Measurements from ENCODE around the gene SERTAD3. TPM values are rescaled to one million over a fixed set of nuclear protein-coding genes. Genes with fewer than 3 reads are reported as not detected.
"Not testable (repeated sequence)": the region's sequence is repeated elsewhere in the genome, so short reads cannot be mapped to it uniquely, and the experiment has no call there.

SERTAD3 gene
- total and polyA plus RNA-seq, 4 donors, result 28.9 to 37.5 (median 33.8) TPM

DNA sequence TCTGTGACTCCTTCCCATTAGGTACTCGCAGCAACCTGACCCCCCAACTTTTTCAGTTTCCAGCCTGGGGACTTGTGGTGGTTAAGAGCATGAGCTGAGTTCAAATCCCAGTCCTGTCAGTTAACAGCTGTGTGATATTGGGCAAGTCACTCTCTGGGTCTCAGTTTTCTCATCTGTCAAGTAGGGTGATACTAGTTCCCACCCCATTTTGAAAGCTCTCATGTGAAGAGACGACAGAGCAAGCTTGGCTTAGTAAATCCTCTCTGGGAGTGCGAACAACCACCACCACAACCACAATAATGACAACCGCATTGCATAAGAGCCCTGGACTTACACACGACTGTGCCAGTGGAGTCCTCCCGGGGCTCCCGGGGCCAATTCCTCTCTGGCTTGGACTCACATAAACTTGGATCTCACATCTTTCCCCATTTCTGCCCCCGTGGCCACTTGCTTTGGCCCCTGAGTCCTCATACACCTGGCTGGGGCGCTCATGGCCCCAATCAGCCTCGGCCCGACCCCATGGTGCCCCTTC lies 21.0 kb upstream of the SERTAD3 start:
- Histone ChIP-seq H3K27ac (ENCODE audit: low read depth in 1 of 2, low read length in 1 of 2) (peak overlapping the region; percentile 82 to 91), H3K27me3 (ENCODE audit: control insufficient read depth in 3 of 3, insufficient read depth in 3 of 3, low read length in 2 of 3) (peaks cover 4 to 19% (median 12%) of the 10 kb centered on the region in 3 donors), H3K9me3 (ENCODE audit: control insufficient read depth in 4 of 4, insufficient read depth in 3 of 4, low read length in 3 of 4) (no peaks in the 10 kb centered on the region), H3K4me1 (ENCODE audit: control insufficient read depth in 5 of 5, insufficient read depth in 5 of 5, low read length in 5 of 5) (peaks cover 5 to 19% (median 14%) of the 10 kb centered on the region in 5 donors), H3K4me3 (peak overlapping the region; percentile 69), H3K9ac (ENCODE audit: insufficient read depth in 1 of 2, low read length in 2 of 2) (peak overlapping the region in 1 of 2 donors; percentile 43), H3K36me3 (ENCODE audit: control insufficient read depth in 4 of 4, insufficient read depth in 4 of 4, low read length in 4 of 4) (no peaks in the 10 kb centered on the region)
- DNase-seq, result peak in 2 of 3 donors; percentile 18 to 60
- TF ChIP-seq, protein P1, sequence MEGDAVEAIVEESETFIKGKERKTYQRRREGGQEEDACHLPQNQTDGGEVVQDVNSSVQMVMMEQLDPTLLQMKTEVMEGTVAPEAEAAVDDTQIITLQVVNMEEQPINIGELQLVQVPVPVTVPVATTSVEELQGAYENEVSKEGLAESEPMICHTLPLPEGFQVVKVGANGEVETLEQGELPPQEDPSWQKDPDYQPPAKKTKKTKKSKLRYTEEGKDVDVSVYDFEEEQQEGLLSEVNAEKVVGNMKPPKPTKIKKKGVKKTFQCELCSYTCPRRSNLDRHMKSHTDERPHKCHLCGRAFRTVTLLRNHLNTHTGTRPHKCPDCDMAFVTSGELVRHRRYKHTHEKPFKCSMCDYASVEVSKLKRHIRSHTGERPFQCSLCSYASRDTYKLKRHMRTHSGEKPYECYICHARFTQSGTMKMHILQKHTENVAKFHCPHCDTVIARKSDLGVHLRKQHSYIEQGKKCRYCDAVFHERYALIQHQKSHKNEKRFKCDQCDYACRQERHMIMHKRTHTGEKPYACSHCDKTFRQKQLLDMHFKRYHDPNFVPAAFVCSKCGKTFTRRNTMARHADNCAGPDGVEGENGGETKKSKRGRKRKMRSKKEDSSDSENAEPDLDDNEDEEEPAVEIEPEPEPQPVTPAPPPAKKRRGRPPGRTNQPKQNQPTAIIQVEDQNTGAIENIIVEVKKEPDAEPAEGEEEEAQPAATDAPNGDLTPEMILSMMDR (IDR thresholded peaks at IDR 0.05; ENCODE audit: control extremely low read depth, extremely low read depth), result no peak
- 9 to 14% methylated on average over 11 of the region's 11 CpGs for WGBS, 2 donors
- peak; percentile 5 for ATAC-seq (ENCODE audit: insufficient read depth, low FRiP score)

DNA sequence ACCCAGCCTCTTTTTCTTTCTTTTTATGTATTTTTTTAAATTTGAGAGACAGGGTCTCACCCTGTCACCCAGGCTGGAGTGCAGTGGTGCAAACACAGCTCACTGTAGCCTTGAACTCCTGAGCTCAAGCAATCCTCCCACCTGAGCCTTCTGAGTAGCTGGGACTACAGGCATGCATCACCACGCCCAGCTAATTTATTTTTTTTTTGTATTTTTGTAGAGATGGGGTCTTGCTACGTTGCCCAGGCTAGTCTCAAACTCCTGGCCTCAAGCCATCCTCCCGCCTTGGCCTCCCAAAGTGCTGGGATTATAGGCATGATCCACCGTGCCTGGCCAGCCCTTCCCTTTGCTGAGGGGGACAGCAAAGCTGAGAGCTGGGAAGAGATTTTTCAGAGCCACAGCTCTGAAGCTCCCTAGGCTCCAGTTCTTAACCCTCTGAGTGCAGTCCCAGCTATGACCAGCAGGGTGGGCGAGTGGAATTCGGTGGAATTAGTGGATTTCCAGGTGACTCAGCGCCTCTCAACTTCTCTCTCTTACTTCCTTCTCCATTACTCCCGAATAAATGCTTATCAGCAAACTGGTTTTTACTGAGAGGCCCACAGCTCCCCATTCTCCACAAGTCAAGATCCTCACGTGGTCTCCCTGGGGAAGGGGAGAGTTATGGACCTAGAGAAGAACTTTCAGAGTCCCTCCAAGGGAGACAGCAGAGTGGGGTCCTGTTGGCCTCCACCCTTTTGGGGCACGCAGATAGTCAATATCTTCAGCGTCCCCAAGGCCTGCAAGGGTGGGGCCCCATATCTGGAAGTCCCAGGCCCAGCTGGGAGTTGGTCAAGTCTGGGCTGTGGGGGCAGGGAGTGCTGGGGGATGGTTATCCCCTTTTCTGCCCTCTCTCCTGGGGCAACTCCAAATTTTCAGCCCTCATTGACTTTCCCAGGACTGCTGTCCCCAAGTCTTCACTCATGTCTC lies 20.2 kb upstream of the SERTAD3 start:
- peak; percentile 86 to 87 (median 87) for DNase-seq
- peak; percentile 9 for ATAC-seq (ENCODE audit: insufficient read depth, low FRiP score)
- peak overlapping the region in 1 of 2 donors; percentile 43 for H3K9ac ChIP-seq (ENCODE audit: insufficient read depth in 1 of 2, low read length in 2 of 2)
- H3K27me3 ChIP-seq (ENCODE audit: control insufficient read depth in 3 of 3, insufficient read depth in 3 of 3, low read length in 2 of 3), result peaks cover 4 to 19% (median 12%) of the 10 kb centered on the region in 3 donors
- WGBS, 2 donors, result 21 to 22% methylated on average over 11 of the region's 11 CpGs
- H3K4me3 ChIP-seq, result peak overlapping the region; percentile 69
- H3K27ac ChIP-seq (ENCODE audit: low read depth in 1 of 2, low read length in 1 of 2), result peak overlapping the region; percentile 82 to 91
- TF ChIP-seq, protein P1 (IDR thresholded peaks at IDR 0.05; ENCODE audit: control extremely low read depth, extremely low read depth), result peak; percentile 70
- H3K36me3 ChIP-seq (ENCODE audit: control insufficient read depth in 4 of 4, insufficient read depth in 4 of 4, low read length in 4 of 4), result no peaks in the 10 kb centered on the region
- peaks cover 5 to 19% (median 14%) of the 10 kb centered on the region in 5 donors for H3K4me1 ChIP-seq (ENCODE audit: control insufficient read depth in 5 of 5, insufficient read depth in 5 of 5, low read length in 5 of 5)
- H3K9me3 ChIP-seq (ENCODE audit: control insufficient read depth in 4 of 4, insufficient read depth in 3 of 4, low read length in 3 of 4), result no peaks in the 10 kb centered on the region

DNA sequence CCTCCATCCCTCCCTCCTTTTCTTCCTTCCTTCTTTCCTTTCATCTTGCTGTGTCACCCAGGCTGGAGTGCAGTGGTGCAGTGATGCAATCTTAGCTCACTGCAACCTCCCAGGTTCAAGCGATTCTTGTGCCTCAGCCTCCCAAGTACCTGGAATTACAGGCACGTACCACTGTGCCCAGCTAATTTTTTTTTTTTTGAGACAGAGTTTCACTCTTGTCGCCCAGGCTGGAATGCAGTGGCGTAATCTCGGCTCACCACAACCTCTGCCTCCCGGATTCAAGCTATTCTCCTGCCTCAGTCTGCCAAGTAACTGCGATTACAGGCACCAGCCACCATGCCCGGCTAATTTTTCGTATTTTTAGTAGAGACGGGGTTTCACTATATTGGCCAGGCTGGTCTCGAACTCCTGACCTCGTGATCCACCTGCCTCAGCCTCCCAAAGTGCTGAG lies 19.5 kb upstream of the SERTAD3 start:
- not testable (repeated sequence) for H3K9ac ChIP-seq (ENCODE audit: insufficient read depth in 1 of 2, low read length in 2 of 2); DNase-seq; H3K4me3 ChIP-seq; H3K9me3 ChIP-seq (ENCODE audit: control insufficient read depth in 4 of 4, insufficient read depth in 3 of 4, low read length in 3 of 4); ATAC-seq (ENCODE audit: insufficient read depth, low FRiP score); H3K36me3 ChIP-seq (ENCODE audit: control insufficient read depth in 4 of 4, insufficient read depth in 4 of 4, low read length in 4 of 4)
- 60 to 65% methylated on average over 12 of the region's 12 CpGs for whole genome bisulfite sequencing, 2 donors
- Histone ChIP-seq H3K4me1 (ENCODE audit: control insufficient read depth in 5 of 5, insufficient read depth in 5 of 5, low read length in 5 of 5) (peaks cover 5 to 19% (median 14%) of the 10 kb centered on the region in 5 donors), H3K27me3 (ENCODE audit: control insufficient read depth in 3 of 3, insufficient read depth in 3 of 3, low read length in 2 of 3) (peaks cover 4 to 19% (median 12%) of the 10 kb centered on the region in 3 donors), H3K27ac (ENCODE audit: low read depth in 1 of 2, low read length in 1 of 2) (peak overlapping the region in 1 of 2 donors; percentile 59)

Data from lung (tissue), 12 donors.